ENCODE results near the gene COL27A1. TPM values are rescaled to one million over a fixed set of nuclear protein-coding genes. Genes with fewer than 3 reads are reported as not detected.

The COL27A1 gene
- total and polyA plus RNA-seq, 8 donors, result 15.8 to 180 (median 147) TPM

- no peak for ATAC-seq
- DNase-seq, result no peak
- Histone ChIP-seq H3K9me3 (no peaks in the 10 kb centered on the region), H3K27me3 (no peaks in the 10 kb centered on the region), H3K4me3 (no peak overlapping the region), H3K36me3 (no peaks in the 10 kb centered on the region), H3K27ac (no peak overlapping the region), H3K4me1 (no peaks in the 10 kb centered on the region)
- intact Hi-C loops (cut with DNase I), result loop anchor here in 1 of 2 donors (10.0 kb wide), 1 partner anchor 55 kb away; no protein-coding TSS in a partner anchor
- TF ChIP-seq CTCF (IDR thresholded peaks at IDR 0.05), result no peak
Measured at GRCh38 chr9:114220061-114220541, 64.8 kb downstream of the COL27A1 start.

- no peaks in the 10 kb centered on the region for H3K9me3 ChIP-seq
- no peak for TF ChIP-seq CTCF (IDR thresholded peaks at IDR 0.05)
- no peaks in the 10 kb centered on the region for H3K27me3 ChIP-seq
- DNase-seq (peak in 1 of 4 donors; percentile 48), ATAC-seq (no peak)
- H3K36me3 ChIP-seq, result no peaks in the 10 kb centered on the region
- intact Hi-C loops (cut with DNase I), result loop anchor here in 1 of 2 donors (10.0 kb wide), 1 partner anchor 57 kb away; no protein-coding TSS in a partner anchor
- no peak overlapping the region for H3K4me3 ChIP-seq
- H3K4me1 ChIP-seq, result no peaks in the 10 kb centered on the region
- H3K27ac ChIP-seq, result no peak overlapping the region
Measured at GRCh38 chr9:114221706-114222465, 66.5 kb downstream of the COL27A1 start.

- Histone ChIP-seq H3K9me3 (no peaks in the 10 kb centered on the region), H3K36me3 (no peaks in the 10 kb centered on the region), H3K27me3 (no peaks in the 10 kb centered on the region), H3K27ac (no peak overlapping the region), H3K4me3 (no peak overlapping the region), H3K4me1 (no peaks in the 10 kb centered on the region)
- peak; percentile 15 for ATAC-seq
- no peak for TF ChIP-seq CTCF (IDR thresholded peaks at IDR 0.05)
- DNase-seq, result no peak
- intact Hi-C loops (cut with DNase I), result loop anchor here in 1 of 2 donors (10.0 kb wide), 1 partner anchor 59 kb away; no protein-coding TSS in a partner anchor
Measured at GRCh38 chr9:114223564-114224246, 68.4 kb downstream of the COL27A1 start.

GRCh38 chr9:114224247-114224610 is 68.9 kb downstream of the COL27A1 start:
- no peaks in the 10 kb centered on the region for H3K27me3 ChIP-seq
- intact Hi-C loops (cut with DNase I), result loop anchor here in 1 of 2 donors (10.0 kb wide), 1 partner anchor 59 kb away; no protein-coding TSS in a partner anchor
- H3K4me3 ChIP-seq, result no peak overlapping the region
- no peak overlapping the region for H3K27ac ChIP-seq
- TF ChIP-seq CTCF (IDR thresholded peaks at IDR 0.05), result no peak
- DNase-seq (no peak), ATAC-seq (no peak)
- no peaks in the 10 kb centered on the region for H3K9me3 ChIP-seq
- H3K36me3 ChIP-seq, result no peaks in the 10 kb centered on the region
- no peaks in the 10 kb centered on the region for H3K4me1 ChIP-seq
